C4-2B (cell line): ENCODE data around the gene CNP.

Experiments
- CTCF ChIP-seq: fragments of 450-650 bp; conservative IDR thresholded peaks from 2 replicates; pipeline ENCODE4 v1.5.1; 2017; ENCODE audit warnings: mild to moderate bottlenecking
- ZFX ChIP-seq: fragments of 450-650 bp; IDR thresholded peaks from 2 replicates; pipeline ENCODE4 v1.6.1; 2017

- no peak for TF ChIP-seq CTCF
- no peak for TF ChIP-seq ZFX
Measured at GRCh38 chr17:41935641-41936040, 31.0 kb upstream of the CNP start.
